H1 (cell line): ENCODE results near the gene CEP57L1. TPM values are rescaled to one million over a fixed set of nuclear protein-coding genes. Genes with fewer than 3 reads are reported as not detected.
A peak's percentile ranks its signal among the peaks of the same experiment; 100 is the strongest.

Source experiments
- CTCF ChIA-PET: fragments of 300-600 bp; sonication (Branson Sonifier 250); formaldehyde crosslinking; loops from one replicate; lab custom pipeline; 2021; ENCODE audit not compliant: partially characterized antibody; lab: Charles Lee
- POLR2A ChIA-PET: fragments of 300-600 bp; sonication (Branson Sonifier 250); formaldehyde crosslinking; loops from one replicate; lab custom pipeline; 2021; ENCODE audit warnings: inconsistent platforms; ENCODE audit not compliant: partially characterized antibody; lab: Charles Lee
- DNase-seq, 2 experiments: peaks; one replicate each; pipeline versions ENCODE4 v3.0.0 to v3.0.0-alpha.2; 2010 to 2022; ENCODE audit warnings: low spot score in 2 of 2, low read depth in 1 of 2, mixed read lengths in 1 of 2
- FAIRE-seq: peaks from 2 replicates; lab custom pipeline; 2011; peaks lifted over from hg19 to GRCh38; lab: Jason Lieb, UNC
- H2AFZ ChIP-seq: 2 replicates; pipeline ENCODE4 v1.8.1; 2012; ENCODE audit warnings: low read length, inconsistent platforms
- H2AK5ac ChIP-seq: 2 replicates; pipeline ENCODE4 v1.6.1; 2013; ENCODE audit warnings: low read depth, low read length
- H2BK120ac ChIP-seq: replicated peaks from 2 replicates; pipeline ENCODE3; 2013; ENCODE audit warnings: low read depth, low read length, inconsistent platforms
- H2BK12ac ChIP-seq: 2 replicates; pipeline ENCODE4 v1.6.1; 2013; ENCODE audit warnings: low read depth, low read length
- H2BK15ac ChIP-seq: 2 replicates; pipeline ENCODE4 v1.6.1; 2013; ENCODE audit warnings: low read length
- H2BK20ac ChIP-seq: 2 replicates; pipeline ENCODE4 v1.6.1; 2013; ENCODE audit warnings: low read length
- H2BK5ac ChIP-seq: 2 replicates; pipeline ENCODE4 v1.6.1; 2013; ENCODE audit warnings: low read depth, low read length
- H3K14ac ChIP-seq: 2 replicates; pipeline ENCODE4 v1.6.1; 2013; ENCODE audit warnings: inconsistent platforms; ENCODE audit not compliant: insufficient read length
- H3K18ac ChIP-seq: 2 replicates; pipeline ENCODE4 v1.6.1; 2013; ENCODE audit warnings: low read length; ENCODE audit errors: extremely low read depth
- H3K23ac ChIP-seq: 2 replicates; pipeline ENCODE4 v1.6.1; 2013; ENCODE audit warnings: inconsistent platforms; ENCODE audit not compliant: insufficient read length
- H3K23me2 ChIP-seq: 2 replicates; pipeline ENCODE4 v1.6.1; 2013; ENCODE audit warnings: low read depth, low read length
- H3K27ac ChIP-seq: 2 replicates; pipeline ENCODE4 v1.6.1; 2011; ENCODE audit warnings: low read depth, low read length, inconsistent platforms
- H3K27me3 ChIP-seq, 4 experiments: replicated peaks in 1 of 4; 1 replicate in 1 of 4; 2 replicates in 3 of 4; pipeline versions ENCODE4 v1.6.1 to v1.8.1; 2011 to 2013; ENCODE audit warnings: low read length in 3 of 4, mild to moderate bottlenecking in 3 of 4, inconsistent platforms in 2 of 4, mixed read lengths in 2 of 4, moderate library complexity in 1 of 4; ENCODE audit not compliant: control insufficient read depth in 3 of 4, insufficient read depth in 3 of 4; ENCODE audit errors: extremely low read depth in 1 of 4
- H3K36me3 ChIP-seq, 4 experiments: 2 replicates each; pipeline versions ENCODE4 v1.6.1 to v1.8.1; 2011 to 2013; ENCODE audit warnings: mild to moderate bottlenecking in 4 of 4, low read length in 3 of 4, moderate library complexity in 2 of 4, control low read depth in 1 of 4, inconsistent platforms in 1 of 4; ENCODE audit not compliant: insufficient read depth in 4 of 4, control insufficient read depth in 2 of 4
- H3K4ac ChIP-seq: replicated peaks from 2 replicates; pipeline ENCODE3; 2013; ENCODE audit warnings: low read length, low read depth, mixed read lengths, inconsistent platforms; ENCODE audit not compliant: insufficient read length
- H3K4me1 ChIP-seq, 4 experiments: replicated peaks in 1 of 4; 1 replicate in 1 of 4; 2 replicates in 3 of 4; pipeline versions ENCODE4 v1.6.1 to v1.8.1; 2011 to 2013; ENCODE audit warnings: low read length in 3 of 4, inconsistent platforms in 2 of 4, mixed read lengths in 1 of 4; ENCODE audit not compliant: insufficient read depth in 4 of 4, control insufficient read depth in 3 of 4
- H3K4me2 ChIP-seq, 2 experiments: 2 replicates each; pipeline versions ENCODE4 v1.6.1 to v1.8.1; 2011 to 2013; ENCODE audit warnings: low read depth in 2 of 2, low read length in 2 of 2, control low read depth in 1 of 2, inconsistent platforms in 1 of 2, mild to moderate bottlenecking in 1 of 2; ENCODE audit not compliant: insufficient read depth in 1 of 2
- H3K4me3 ChIP-seq, 4 experiments: fragments of 200-600, 300-600 bp in 1 of 4; sonication (generic), shearing (Covaris generic), sonication (Bioruptor Twin) in 1 of 4; 2 replicates each; pipeline versions ENCODE4 v1.5.1 to v1.8.1; 2011 to 2016; ENCODE audit warnings: low read length in 4 of 4, low read depth in 3 of 4, control low read depth in 2 of 4, inconsistent platforms in 2 of 4, mild to moderate bottlenecking in 2 of 4, mixed read lengths in 1 of 4, moderate library complexity in 1 of 4; ENCODE audit not compliant: insufficient read depth in 2 of 4; ENCODE audit errors: extremely low read depth in 1 of 4
- H3K56ac ChIP-seq: replicated peaks from 2 replicates; pipeline ENCODE3; 2013; ENCODE audit warnings: low read depth, mild to moderate bottlenecking, mixed read lengths, low read length, inconsistent platforms; ENCODE audit not compliant: insufficient read length
- H3K79me1 ChIP-seq: 2 replicates; pipeline ENCODE4 v1.6.1; 2013; ENCODE audit warnings: low read depth, low read length, control low read depth
- H3K79me2 ChIP-seq, 2 experiments: 2 replicates each; pipeline versions ENCODE4 v1.6.1 to v1.8.1; 2012 to 2013; ENCODE audit warnings: low read length in 2 of 2, mild to moderate bottlenecking in 2 of 2, inconsistent platforms in 1 of 2; ENCODE audit not compliant: insufficient read depth in 2 of 2, control insufficient read depth in 1 of 2
- H3K9ac ChIP-seq, 4 experiments: replicated peaks in 1 of 4; 1 replicate in 1 of 4; 2 replicates in 3 of 4; pipeline versions ENCODE4 v1.6.1 to v1.8.1; 2011 to 2013; ENCODE audit warnings: low read depth in 3 of 4, low read length in 3 of 4, control low read depth in 2 of 4, mild to moderate bottlenecking in 2 of 4, moderate library complexity in 2 of 4, inconsistent platforms in 1 of 4; ENCODE audit errors: extremely low read depth in 1 of 4
- H3K9me3 ChIP-seq, 2 experiments: 2 replicates each; pipeline versions ENCODE4 v1.6.1 to v1.8.1; 2012 to 2013; ENCODE audit warnings: mild to moderate bottlenecking in 2 of 2, moderate library complexity in 2 of 2, control low read depth in 1 of 2, inconsistent platforms in 1 of 2, low read depth in 1 of 2, low read length in 1 of 2, mixed read lengths in 1 of 2; ENCODE audit not compliant: insufficient read depth in 2 of 2
- H4K20me1 ChIP-seq, 2 experiments: replicated peaks in 1 of 2; 2 replicates each; pipeline versions ENCODE3 to v1.8.1; 2011 to 2013; ENCODE audit warnings: inconsistent platforms in 2 of 2, low read length in 2 of 2, mild to moderate bottlenecking in 1 of 2; ENCODE audit not compliant: insufficient read depth in 2 of 2, control insufficient read depth in 1 of 2
- H4K5ac ChIP-seq: 2 replicates; pipeline ENCODE4 v1.6.1; 2013; ENCODE audit warnings: low read length, low read depth, mixed read lengths, inconsistent platforms; ENCODE audit not compliant: insufficient read length
- H4K8ac ChIP-seq: 2 replicates; pipeline ENCODE4 v1.8.0; 2013; ENCODE audit warnings: mild to moderate bottlenecking, moderate library complexity, low read length, inconsistent platforms; ENCODE audit not compliant: insufficient read depth; ENCODE audit errors: extremely low read depth
- H4K91ac ChIP-seq: replicated peaks from 2 replicates; pipeline ENCODE3; 2013; ENCODE audit warnings: low read length, mixed read lengths, inconsistent platforms; ENCODE audit not compliant: insufficient read length
- BRCA1 ChIP-seq: IDR thresholded peaks from 2 replicates; pipeline ENCODE4 v1.6.1; 2012; ENCODE audit warnings: low read depth, low read length, improper control_type of control experiment
- CEBPB ChIP-seq: IDR thresholded peaks from 2 replicates; pipeline ENCODE4 v1.6.1; 2012; ENCODE audit warnings: low read depth, low read length
- HDAC6 ChIP-seq: IDR thresholded peaks from one replicate; pipeline ENCODE4 v1.7.1; 2012; ENCODE audit warnings: low read depth, mild to moderate bottlenecking, inconsistent platforms, low read length, moderate library complexity
- KDM4A ChIP-seq: IDR thresholded peaks from one replicate; pipeline ENCODE4 v1.7.1; 2012; ENCODE audit warnings: low read depth, mild to moderate bottlenecking, moderate library complexity, low read length, inconsistent platforms; ENCODE audit not compliant: severe bottlenecking
- NANOG ChIP-seq: IDR thresholded peaks from 2 replicates; pipeline ENCODE4 v1.6.1; 2011; ENCODE audit warnings: low read length, low read depth, mild to moderate bottlenecking, inconsistent platforms; ENCODE audit not compliant: insufficient read depth, poor library complexity, severe bottlenecking
- RBBP5 ChIP-seq: IDR thresholded peaks from 2 replicates; pipeline ENCODE4 v1.7.1; 2012; ENCODE audit warnings: low read depth, mild to moderate bottlenecking, inconsistent platforms, low read length, moderate library complexity, borderline replicate concordance
- RFX5 ChIP-seq: IDR thresholded peaks from 2 replicates; pipeline ENCODE4 v1.6.1; 2011; ENCODE audit warnings: low read depth, low read length, improper control_type of control experiment, borderline replicate concordance
- RNF2 ChIP-seq: fragments of 200-900, 300-1000 bp; sonication (generic); IDR thresholded peaks from 2 replicates; pipeline ENCODE4 v1.7.1; 2016; ENCODE audit warnings: borderline replicate concordance, low read depth, mild to moderate bottlenecking, antibody characterized with exemption, low read length; ENCODE audit not compliant: poor library complexity, severe bottlenecking; ENCODE audit errors: missing control alignments
- SP1 ChIP-seq: IDR thresholded peaks from 2 replicates; pipeline ENCODE4 v1.6.1; 2011; ENCODE audit warnings: low read depth, low read length
- TAF7 ChIP-seq: optimal IDR thresholded peaks from 2 replicates; pipeline ENCODE3; 2011; ENCODE audit warnings: low read depth, mild to moderate bottlenecking, inconsistent platforms, low read length, moderate library complexity, borderline replicate concordance
- TCF12 ChIP-seq: IDR thresholded peaks from 2 replicates; pipeline ENCODE4 v1.6.1; 2011; ENCODE audit warnings: low read depth, mild to moderate bottlenecking, low read length
- YY1 ChIP-seq: IDR thresholded peaks from 2 replicates; pipeline ENCODE4 v1.6.1; 2011; ENCODE audit warnings: low read depth, mild to moderate bottlenecking, low read length
- WGBS, 2 experiments: shearing (Covaris generic) in 1 of 2; methylation state at CpG; one replicate each; pipeline versions ENCODE4 v1.1.6 to v1.1.7; 2013 to 2015; ENCODE audit warnings: low lambda C conversion rate in 2 of 2, mixed read lengths in 2 of 2, inconsistent platforms in 1 of 2, low coverage in 1 of 2, missing lambda C conversion rate in 1 of 2; ENCODE audit not compliant: insufficient replicate concordance in 2 of 2, insufficient coverage in 1 of 2, insufficient read length in 1 of 2; ENCODE audit errors: extremely low coverage in 1 of 2, missing lambda C conversion rate in 1 of 2; 5-methylcytosine and 5-hydroxymethylcytosine counted together
- polyA plus RNA-seq, 7 experiments: library from polyadenylated mRNA; depleted of rRNA in 3 of 7; stranded (reverse) in 5 of 7; unstranded in 2 of 7; fragments of >200 nt in 5 of 7; fragments of 200-250 nt in 2 of 7; gene quantifications; 1 replicate in 5 of 7; 2 replicates in 1 of 7; 4 replicates in 1 of 7; pipeline versions ENCODE4 v1.2.1 to v1.2.3, GENCODE V29; 2011 to 2013; ENCODE audit warnings: missing spikeins in 2 of 7, mixed read lengths in 2 of 7
- total RNA-seq: library from RNA; stranded (reverse); fragmentation: NEBNext Ultra II Directional; extraction: Animal tissue kit (Norgen Biotek cat#: 25700); gene quantifications from 2 replicates; pipeline ENCODE4 v1.2.1, GENCODE V29; 2021

The CEP57L1 gene
- total and polyA plus RNA-seq, 2 of the 8 experiments (the other 6 are each of a cell fraction or from before 2014, with no cell fraction given), result 3.6 to 11.5 TPM

GRCh38 chr6:109094416-109095035, 781 bp upstream of the CEP57L1 start, which contains the start of gene SESN1:
Gene SESN1 (minus strand): TSS chr6:109094846. CDS start chr6:109094073, 773 bp downstream.
- Histone ChIP-seq H3K23ac (no peak within 1 kb of the TSS), H2BK20ac (no peak within 1 kb of the TSS), H3K36me3 (no peaks in the 10 kb centered on the region), H2BK120ac (no peak within 1 kb of the TSS), H3K27ac (peak within 1 kb of the TSS; percentile 88), H2AK5ac (no peak within 1 kb of the TSS), H2AFZ (peak within 1 kb of the TSS; percentile 100), H3K79me2 (peaks cover 0 to 6% of the 10 kb centered on the region in 2 experiments; a peak in 2 of 4 replicates), H3K4ac (peak within 1 kb of the TSS; percentile 85), H3K27me3 (no peaks in the 10 kb centered on the region), H3K18ac (peak within 1 kb of the TSS; percentile 96), H4K8ac (peak within 1 kb of the TSS; percentile 88), H2BK5ac (peak within 1 kb of the TSS; percentile 94; the same call in 1 of the 2 replicates), H3K23me2 (peaks cover 10% of the 10 kb centered on the region), H3K9ac (peak within 1 kb of the TSS; percentile 70 to 84 (median 76)), H4K20me1 (peaks cover 0 to 2% of the 10 kb centered on the region in 2 experiments), H3K56ac (peak within 1 kb of the TSS; percentile 92), H4K5ac (peak within 1 kb of the TSS; percentile 90), H3K9me3 (no peaks in the 10 kb centered on the region), H3K14ac (no peak within 1 kb of the TSS), H3K4me3 (peak within 1 kb of the TSS; percentile 78 to 95 (median 94)), H3K4me1 (0 out of 7 replicates have a peak, but pooled peaks cover 0 to 2% (median 0%) of the 10 kb centered on the region in 4 experiments), H4K91ac (peak within 1 kb of the TSS; percentile 68), H3K4me2 (peak within 1 kb of the TSS; percentile 85 to 96), H3K79me1 (no peaks in the 10 kb centered on the region), H2BK12ac (no peak within 1 kb of the TSS; the same call in 1 of the 2 replicates), H2BK15ac (no peak within 1 kb of the TSS)
- FAIRE-seq, result no peak
- CTCF ChIA-PET, result interaction anchor here (1.0 to 1.6 kb wide), 4 partner anchors 19 to 262 kb away, joined by 3 to 6 read pairs (median 3); no protein-coding TSS in a partner anchor
- WGBS, 2 experiments, result 0% methylated on average over 46 of the region's 62 CpGs; no CpG with 5 or more reads in 1 of the 2 experiments
- POLR2A ChIA-PET, result interaction anchor here (0.7 to 2.2 kb wide), 8 partner anchors 10 to 536 kb away, joined by 3 to 10 read pairs (median 4); partner anchors contain the start of gene CD164
- DNase-seq, result peak; percentile 56 to 86
- TF ChIP-seq RBBP5 (peak; percentile 74; the same call in 1 of the 2 replicates), TCF12 (no peak), RNF2 (no peak), NANOG (no peak), CEBPB (no peak), SP1 (0 out of 2 replicates have a peak, but pooled peaks have one; percentile 8), BRCA1 (no peak), TAF7 (peak; percentile 58), YY1 (no peak), HDAC6 (no peak), RFX5 (no peak), KDM4A (peak; percentile 10)
